ENCODE results near the gene CAMSAP2. TPM values are rescaled to one million over a fixed set of nuclear protein-coding genes. Genes with fewer than 3 reads are reported as not detected.

CAMSAP2 gene
- total and polyA plus RNA-seq, 2 donors (not counting 3 experiments of a cell fraction or from before 2014, with no cell fraction given) = 6.7 to 45.5 TPM

DNA sequence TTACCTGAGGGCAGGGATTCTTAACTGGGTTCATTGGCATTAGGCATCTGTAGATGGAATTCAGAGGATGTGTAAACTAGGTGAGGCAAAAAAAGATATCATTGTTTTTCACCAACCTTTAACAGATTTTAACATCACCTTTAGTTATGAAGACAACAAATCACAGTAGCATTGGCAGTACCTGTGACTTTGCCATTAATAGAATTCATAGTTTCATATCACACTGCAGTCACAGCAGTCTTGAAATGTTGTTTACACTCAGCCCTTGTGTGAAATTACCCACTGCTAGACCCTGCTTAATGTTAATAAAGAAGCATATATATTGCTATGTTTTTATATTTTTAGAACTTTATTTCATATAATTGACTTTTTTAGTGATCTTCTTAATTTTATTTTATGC lies 154.3 kb downstream of the CAMSAP2 start:
- BruUV-seq (replicated peaks) = no TSS peak
- no peaks in the 10 kb centered on the region for H3K9me1 ChIP-seq (replicated peaks; ENCODE audit: control insufficient read depth, extremely low read depth, insufficient read depth, low read length)
- DNase-seq (ENCODE audit: low read depth, low spot score) (no peak), FAIRE-seq (no peak)
- no peaks in the 10 kb centered on the region for H3K36me3 ChIP-seq (ENCODE audit: control insufficient read depth in 2 of 2, extremely low read depth in 1 of 2, insufficient read depth in 2 of 2, low read length in 2 of 2)
- intact Hi-C loops (cut with micrococcal nuclease) = loop anchor here (5.0 kb wide), 2 partner anchors 149 to 219 kb away; partner anchors contain the start of gene CACNA1S
- no peak overlapping the region for H3K4me3 ChIP-seq (replicated peaks in 1 of 3; ENCODE audit: insufficient read depth in 1 of 3, low read depth in 1 of 3, low read length in 3 of 3)
- no peak overlapping the region for H3K9ac ChIP-seq (replicated peaks; ENCODE audit: extremely low read depth, insufficient read depth, low read length)
- ChIA-PET POLR2A (no interaction called here), CTCF (no interaction called here)
- TF ChIP-seq POLR2A (IDR thresholded peaks at IDR 0.05; ENCODE audit: low read depth, low read length) (no peak), EZH2 (IDR thresholded peaks at IDR 0.05; ENCODE audit: borderline replicate concordance, low read depth, low read length, severe bottlenecking) (no peak), JUN (IDR thresholded peaks at IDR 0.05; ENCODE audit: borderline replicate concordance, insufficient read depth, insufficient read length, low read depth) (no peak), MYC (IDR thresholded peaks at IDR 0.05; ENCODE audit: low read depth, low read length) (no peak), GATA2 (IDR thresholded peaks at IDR 0.05; ENCODE audit: insufficient read depth, insufficient read length, low read depth, low read length) (no peak), MAX (IDR thresholded peaks at IDR 0.05; ENCODE audit: insufficient read depth, insufficient read length) (no peak), FOS (IDR thresholded peaks at IDR 0.05; ENCODE audit: borderline replicate concordance, insufficient read depth, low read length) (no peak), POLR2AphosphoS5 (IDR thresholded peaks at IDR 0.05; ENCODE audit: insufficient read depth, low read depth, low read length) (no peak)
- TF ChIP-seq, protein P1, sequence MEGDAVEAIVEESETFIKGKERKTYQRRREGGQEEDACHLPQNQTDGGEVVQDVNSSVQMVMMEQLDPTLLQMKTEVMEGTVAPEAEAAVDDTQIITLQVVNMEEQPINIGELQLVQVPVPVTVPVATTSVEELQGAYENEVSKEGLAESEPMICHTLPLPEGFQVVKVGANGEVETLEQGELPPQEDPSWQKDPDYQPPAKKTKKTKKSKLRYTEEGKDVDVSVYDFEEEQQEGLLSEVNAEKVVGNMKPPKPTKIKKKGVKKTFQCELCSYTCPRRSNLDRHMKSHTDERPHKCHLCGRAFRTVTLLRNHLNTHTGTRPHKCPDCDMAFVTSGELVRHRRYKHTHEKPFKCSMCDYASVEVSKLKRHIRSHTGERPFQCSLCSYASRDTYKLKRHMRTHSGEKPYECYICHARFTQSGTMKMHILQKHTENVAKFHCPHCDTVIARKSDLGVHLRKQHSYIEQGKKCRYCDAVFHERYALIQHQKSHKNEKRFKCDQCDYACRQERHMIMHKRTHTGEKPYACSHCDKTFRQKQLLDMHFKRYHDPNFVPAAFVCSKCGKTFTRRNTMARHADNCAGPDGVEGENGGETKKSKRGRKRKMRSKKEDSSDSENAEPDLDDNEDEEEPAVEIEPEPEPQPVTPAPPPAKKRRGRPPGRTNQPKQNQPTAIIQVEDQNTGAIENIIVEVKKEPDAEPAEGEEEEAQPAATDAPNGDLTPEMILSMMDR (IDR thresholded peaks at IDR 0.05; ENCODE audit: extremely low read depth in 1 of 2, insufficient read depth in 1 of 2, low read depth in 1 of 2, low read length in 2 of 2) = no peak
- dilution Hi-C loops (cut with MboI; ENCODE audit: extremely low pct_ligation_motif_present, low sequenced_read_pairs) = no loop called here
- H3K27me3 ChIP-seq (ENCODE audit: control insufficient read depth in 2 of 2, insufficient read depth in 2 of 2, low read length in 2 of 2) = peaks cover 39 to 48% of the 10 kb centered on the region in 2 experiments
- no peak overlapping the region for H2AFZ ChIP-seq (ENCODE audit: low read depth, low read length)
- no peaks in the 10 kb centered on the region for H3K4me1 ChIP-seq (ENCODE audit: control insufficient read depth, extremely low read depth, insufficient read depth, low read length)
- no peaks in the 10 kb centered on the region for H3K9me3 ChIP-seq (replicated peaks; ENCODE audit: control insufficient read depth, insufficient read depth, low read length)
- no peak overlapping the region for H3K4me2 ChIP-seq (ENCODE audit: insufficient read depth, low read length)
- no peak overlapping the region for H3K27ac ChIP-seq (ENCODE audit: insufficient read depth, low read depth, low read length)
- H4K20me1 ChIP-seq (replicated peaks; ENCODE audit: control insufficient read depth, extremely low read depth, insufficient read depth, low read length) = no peaks in the 10 kb centered on the region
- H3K79me2 ChIP-seq (ENCODE audit: control insufficient read depth, insufficient read depth, low read length) = no peaks in the 10 kb centered on the region

All from endothelial cell of umbilical vein (primary cell).